ENCODE results near the gene RCOR2.
"Not testable (repeated sequence)": the region's sequence is repeated elsewhere in the genome, so short reads cannot be mapped to it uniquely, and the experiment has no call there.

RCOR2 gene

DNA sequence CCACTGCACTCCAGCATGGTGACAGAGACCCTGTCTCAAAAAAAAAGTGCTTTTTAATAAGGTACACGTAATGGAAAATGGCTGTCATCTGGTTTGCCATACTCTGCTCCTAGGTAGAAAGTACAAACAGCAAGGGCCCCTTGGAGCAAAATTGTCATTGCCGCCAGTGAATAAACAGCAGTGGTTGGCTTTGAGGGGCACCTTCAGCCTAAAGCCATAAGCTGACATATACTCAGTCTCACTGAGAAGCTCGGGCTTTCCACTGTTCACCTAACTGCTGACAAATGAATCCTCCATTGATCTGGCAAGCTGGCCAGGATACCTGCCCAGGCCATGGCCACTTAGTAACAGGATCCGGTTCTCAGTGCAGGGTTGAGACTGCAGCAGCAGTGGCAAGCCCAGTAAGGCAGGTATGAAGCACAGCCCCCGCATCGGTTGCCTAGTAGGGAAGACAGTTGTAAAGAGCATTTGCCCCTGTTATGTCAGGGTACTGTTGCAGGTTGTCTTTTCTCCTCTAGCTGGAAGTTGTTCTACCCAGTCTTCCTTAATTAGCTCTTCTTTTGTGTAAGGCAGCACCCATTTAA lies 39.2 kb downstream of the RCOR2 start:
- no peak for DNase-seq (ENCODE audit: low spot score)

DNA sequence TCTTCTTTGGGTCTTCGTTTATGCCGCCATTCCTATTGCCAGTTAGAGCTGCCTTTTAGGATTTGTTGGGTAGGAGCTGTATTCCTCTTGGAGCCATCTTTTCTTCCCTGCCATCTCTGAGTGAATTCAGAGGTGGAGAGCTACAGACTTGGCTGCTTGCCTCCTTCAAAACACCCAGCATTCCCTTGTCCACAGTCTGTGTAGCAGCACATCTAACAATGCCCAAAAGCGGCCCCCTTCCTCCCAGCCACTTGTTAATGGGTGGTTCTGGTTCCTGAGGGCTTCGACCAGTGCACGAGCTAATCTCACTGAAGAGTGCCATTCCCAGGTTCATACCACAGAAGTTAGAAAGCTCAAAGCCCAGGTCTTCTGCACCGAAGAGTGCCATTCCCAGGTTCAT lies 40.3 kb downstream of the RCOR2 start:
- DNase-seq (ENCODE audit: low spot score) = no peak

DNA sequence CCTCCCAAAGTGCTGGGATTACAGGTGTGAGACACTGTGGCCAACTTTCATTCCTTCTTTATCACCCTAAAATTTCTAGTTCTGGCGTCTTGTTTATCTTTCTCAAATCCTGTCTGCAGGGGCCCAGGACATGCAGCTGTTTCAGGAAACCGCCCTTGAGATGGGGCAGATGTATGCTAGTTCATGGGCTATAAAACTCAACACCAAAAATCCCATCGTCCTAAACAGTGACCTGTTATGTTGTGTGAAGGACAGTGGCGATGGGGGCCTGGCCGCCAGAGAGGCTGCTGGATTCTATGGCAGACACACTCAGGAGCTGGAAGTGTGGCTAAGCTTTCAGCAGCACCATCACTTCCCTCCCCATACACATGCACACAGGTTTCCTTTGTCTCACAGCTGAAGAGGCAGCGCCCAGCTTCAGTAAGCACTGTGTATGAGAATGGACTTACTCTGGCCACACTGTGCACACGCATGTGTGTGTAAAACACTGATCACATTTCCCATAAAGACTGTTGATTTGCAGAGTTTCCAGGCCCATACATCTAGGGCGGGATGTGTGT lies 41.4 kb downstream of the RCOR2 start:
- DNase-seq (ENCODE audit: low spot score) = no peak

DNA sequence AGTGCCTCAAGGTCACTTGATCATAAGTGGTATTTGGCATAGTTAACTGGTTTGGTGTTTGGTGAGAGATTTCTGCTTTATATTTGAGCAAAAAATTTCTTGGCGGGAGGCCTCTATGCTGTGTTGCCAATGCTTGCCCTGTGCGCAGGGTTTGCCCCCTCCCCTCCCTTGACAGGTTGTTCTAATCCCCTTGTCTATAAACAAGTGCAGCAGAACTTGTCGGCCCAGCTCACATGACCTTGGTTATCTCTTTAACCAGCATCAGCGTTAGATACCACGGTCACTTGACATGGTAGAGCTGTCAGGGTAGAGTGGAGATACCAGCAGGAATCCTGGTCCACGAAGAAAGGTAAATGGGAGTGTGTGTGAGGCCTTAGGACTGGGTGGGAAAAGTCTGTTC lies 42.5 kb downstream of the RCOR2 start:
- no peak for DNase-seq (ENCODE audit: low spot score)

DNA sequence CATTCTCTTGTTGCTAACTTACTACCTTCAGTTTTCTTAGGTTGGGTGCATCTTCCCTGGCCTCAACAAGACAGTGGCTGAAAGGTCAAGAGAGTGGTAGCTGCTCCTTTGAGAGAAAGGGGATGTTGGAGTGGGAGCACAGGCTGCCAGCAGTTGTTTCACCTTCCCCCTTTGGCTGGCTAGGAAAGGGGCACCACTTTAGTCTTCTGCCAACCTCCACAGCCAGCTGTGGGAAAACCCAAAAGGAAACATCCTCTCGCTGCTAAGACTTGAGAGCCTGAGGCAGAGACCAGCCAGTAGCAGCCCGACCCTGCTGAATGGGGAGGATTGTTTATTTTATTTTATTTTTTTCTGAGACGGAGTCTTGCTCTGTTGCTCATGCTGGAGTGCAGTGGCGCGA lies 43.7 kb downstream of the RCOR2 start:
- no peak for DNase-seq (ENCODE audit: low spot score)

DNA sequence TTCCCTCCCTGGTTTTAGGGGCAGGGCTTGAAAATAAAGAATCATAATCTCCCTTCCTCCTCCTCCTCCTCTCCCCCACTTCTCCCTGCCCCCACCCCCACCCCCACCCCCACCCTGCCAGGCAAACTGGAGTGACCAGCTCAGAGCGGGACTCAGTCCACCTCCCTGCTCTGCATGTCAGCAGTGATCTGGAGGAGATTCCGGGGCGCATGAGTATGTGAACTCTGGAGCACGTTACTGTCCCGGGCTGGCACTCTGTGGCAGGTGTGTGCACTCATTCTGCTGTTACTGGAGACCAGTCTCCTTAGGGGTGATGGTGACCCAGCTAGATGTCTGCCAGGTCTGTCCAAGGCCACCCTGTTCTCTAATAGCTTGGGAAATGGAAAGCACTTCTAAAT lies 44.2 kb downstream of the RCOR2 start:
- DNase-seq (ENCODE audit: low spot score) = no peak

DNA sequence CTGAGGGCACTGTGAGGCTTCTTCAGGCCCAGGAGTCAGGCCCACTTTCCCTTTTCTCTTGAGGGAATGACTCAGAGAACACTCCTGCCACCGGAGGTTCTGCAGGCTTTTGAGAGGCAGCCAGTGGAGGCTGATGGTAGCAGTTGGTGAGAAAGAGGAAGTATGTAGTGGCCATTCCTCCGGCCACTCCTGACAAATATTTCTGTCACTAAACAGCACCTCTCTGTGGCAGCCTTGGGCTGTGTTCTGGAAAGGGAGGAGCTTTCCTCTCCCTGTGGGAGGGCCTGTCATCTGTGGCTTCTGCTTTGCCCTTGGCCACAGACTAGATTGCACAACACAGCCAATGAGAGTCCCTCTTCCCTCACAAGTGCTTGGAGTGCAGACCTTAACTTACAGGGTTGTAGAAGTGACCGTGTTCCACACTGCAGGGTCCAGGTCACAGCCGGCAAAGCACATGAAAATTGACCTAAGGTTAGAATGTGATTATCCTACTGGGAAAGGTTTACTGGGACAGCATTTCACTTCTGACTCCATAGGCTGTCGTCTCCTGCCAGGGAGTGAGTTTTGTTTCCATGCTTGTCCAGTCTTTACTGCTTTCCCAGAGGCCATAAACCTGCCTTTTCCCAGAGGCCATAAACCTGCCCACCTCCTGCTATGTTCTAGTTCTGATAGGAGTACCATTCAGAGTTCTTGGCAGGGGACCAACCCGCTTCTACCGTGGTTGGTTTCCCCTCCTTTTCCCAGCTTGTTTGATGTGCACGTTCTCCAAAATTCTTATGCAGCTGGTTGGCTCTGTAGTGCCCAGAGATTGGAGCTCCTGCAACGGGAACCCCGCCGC lies 44.8 kb downstream of the RCOR2 start:
- DNase-seq (ENCODE audit: low spot score) = peak; percentile 97

DNA sequence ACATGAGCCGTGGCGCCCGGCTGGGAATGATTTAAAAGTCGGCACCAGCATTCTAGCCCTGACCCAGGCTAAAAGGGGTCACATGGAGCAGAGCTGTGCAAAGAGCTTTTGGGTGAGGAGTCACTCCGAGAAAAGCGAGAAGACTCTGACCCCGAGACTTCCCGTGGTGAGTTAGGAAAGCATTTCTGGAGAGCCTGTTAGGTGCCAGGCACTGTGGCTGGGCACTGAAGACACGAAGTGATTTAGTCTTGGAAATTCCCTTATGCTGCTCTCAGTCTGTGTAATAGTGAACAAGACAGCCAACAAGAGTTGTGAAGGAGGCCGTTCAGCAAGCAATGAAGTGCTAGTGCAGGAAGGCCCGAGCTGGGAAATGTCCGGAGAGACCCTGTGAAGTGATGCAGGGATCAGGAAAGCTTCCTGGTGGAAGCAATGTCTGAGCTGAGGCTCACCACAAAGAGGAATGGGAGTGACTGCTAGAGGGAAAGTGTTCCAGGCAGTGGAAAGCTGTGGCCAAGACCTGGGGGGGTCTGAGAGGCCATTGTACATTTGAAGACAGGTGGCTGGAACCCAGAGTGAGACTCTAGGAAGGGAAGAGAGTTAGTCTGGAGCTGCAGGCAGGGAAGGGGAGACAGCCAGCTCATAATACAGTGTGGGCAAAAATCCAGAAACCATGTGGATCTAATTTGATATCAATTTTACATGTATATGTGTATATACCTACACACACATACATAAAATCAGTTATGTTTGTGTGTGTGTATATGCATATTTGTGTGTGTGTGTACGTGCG lies 46.4 kb downstream of the RCOR2 start:
- peak; percentile 64 for DNase-seq (ENCODE audit: low spot score)

DNA sequence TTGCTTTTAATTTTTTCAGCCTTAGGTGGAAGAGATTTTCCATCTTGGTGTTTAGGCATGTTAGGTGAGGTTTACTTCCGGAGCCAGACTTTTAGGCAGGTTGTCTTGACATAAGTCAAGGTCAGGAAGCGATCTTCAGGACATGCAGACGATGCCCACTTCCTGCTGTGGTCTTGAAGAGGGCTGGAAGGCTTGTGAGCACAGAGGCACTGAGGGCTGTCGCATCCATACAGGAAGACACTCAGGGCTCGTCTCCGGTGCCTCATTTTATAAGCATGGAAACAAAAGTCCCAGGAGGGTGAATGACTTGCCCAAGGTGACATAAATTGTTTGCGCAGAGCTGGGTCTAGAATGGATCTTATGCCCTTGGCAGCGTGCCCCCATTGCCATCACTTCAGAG lies 47.3 kb downstream of the RCOR2 start:
- no peak for DNase-seq (ENCODE audit: low spot score)

DNA sequence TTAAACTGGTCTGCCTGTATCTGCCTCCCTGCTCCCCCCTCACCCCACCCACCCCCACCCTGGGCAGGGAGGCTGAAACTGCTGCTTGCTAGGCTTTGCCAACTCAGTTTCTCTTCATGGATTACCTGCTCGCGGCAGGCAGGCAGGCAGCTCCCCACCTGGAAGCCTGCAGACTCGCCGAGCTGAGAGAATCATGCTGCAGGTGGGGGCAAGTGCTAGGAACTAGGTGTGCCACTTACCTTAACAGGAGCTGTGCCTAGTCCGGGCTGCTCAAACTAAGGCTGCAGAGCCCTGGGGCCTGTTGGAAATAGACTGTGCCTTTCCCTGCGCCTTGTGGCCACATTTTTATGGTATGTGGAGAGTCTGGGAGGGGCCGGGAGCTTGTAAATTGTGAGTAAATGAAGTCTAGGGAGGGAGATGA lies 47.8 kb downstream of the RCOR2 start:
- DNase-seq (ENCODE audit: low spot score) = no peak

DNA sequence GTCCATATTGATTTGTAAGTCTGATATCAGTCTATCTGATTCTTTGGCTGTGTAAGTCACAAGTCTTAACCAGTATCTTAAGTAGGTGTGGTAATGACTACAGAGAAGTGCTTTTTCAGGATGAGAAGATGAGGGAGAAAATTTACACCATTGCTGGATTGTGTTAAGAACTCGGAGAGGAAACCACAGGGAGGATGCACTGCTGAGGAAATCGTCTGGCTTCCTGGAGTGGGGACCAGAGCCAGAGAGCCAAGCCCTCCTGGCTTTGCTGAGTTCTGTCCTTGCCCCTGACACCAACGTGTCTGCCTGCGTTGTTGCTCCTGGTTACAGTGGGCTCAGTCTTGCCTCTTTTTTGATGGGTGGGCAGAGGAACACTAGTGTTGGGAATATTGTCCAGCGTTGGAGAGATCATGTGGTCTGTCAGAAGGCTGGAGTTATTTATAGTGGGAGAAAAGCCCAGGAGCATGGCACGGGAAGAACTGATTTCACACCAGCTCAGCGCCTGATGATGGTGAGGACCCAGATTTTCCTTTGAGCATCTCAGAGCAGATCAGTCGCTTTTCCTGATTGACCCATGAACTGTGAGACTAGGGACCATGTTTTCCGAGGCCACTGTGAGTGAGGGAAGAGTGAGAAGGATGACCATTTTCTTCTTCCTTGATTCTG lies 48.4 kb downstream of the RCOR2 start:
- DNase-seq (ENCODE audit: low spot score) = no peak

DNA sequence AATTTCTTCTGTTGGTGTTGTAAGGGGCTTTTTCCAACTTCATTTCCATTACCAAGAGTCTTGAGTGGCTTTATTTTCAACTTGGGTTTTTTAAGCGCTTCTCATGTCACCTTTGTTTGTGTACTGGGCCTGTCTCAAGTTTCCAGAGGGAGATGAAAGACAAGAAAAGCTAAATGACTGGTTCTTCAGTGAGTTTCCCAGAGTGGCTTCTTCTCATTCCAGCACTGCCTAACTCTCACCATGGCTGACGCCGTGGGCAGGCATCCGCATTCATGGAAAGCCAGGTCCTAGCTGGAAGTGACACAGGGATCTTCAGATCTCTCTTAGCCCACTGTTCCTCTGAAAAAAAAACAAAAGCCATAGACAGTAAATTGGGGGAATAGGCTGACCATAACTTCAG lies 49.5 kb downstream of the RCOR2 start:
- DNase-seq (ENCODE audit: low spot score) = no peak

DNA sequence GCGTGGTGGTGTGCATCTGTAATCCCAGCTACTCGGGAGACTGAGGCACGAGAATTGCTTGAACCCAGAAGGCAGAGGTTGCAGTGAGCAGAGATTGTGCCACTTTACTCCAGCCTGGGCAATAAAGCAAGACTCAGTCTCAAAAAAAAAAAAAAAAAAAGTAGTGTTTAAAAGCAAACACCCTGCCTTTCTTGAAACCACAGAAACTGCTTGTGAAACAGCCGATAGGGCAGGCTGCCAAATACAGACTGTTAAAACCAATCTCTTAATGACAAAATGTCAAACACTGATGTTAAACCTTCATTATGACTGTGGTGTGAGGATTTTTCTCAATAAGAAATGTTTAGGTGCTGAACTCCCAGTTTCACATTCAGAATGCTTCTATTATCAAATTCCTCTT lies 50.8 kb downstream of the RCOR2 start:
- DNase-seq (ENCODE audit: low spot score) = no peak

DNA sequence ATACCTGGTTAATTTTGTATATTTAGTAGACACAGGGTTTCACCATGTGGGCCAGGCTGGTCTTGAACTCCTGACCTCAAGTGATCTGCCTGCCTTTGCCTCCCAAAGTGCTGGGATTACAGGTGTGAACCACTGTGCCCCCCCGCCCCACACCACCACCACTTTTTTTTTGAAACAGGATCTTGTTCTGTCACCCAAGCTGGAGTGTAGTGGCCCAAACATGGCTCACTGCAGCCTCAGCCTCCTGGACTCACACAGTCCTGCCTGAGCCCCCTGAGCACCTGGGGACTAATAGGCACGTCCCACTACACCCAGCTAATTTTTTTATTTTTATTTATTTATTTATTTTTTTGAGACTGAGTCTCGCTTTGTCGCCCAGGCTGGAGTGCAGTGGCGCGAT lies 53.3 kb downstream of the RCOR2 start:
- DNase-seq (ENCODE audit: low spot score) = not testable (repeated sequence)

DNA sequence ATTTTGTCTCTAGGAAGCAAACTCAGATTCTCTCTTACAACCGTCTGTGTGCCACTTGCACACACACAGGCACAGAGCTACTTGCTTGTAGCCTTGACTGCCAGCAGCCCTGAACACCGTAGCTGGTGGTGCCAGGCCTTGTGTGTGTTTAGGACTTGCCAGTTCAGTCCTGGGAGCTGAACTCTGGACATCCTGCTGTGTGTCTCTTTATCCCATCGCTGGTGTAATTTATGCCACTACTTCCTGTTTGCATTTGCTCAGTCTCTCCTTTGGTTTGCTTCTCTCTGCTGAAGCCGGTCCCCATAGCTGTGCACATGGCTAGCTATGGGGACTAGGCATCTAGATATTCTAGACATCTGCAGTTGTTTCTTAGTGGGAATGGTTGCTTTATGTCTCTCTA lies 54.0 kb downstream of the RCOR2 start:
- no peak for DNase-seq (ENCODE audit: low spot score)

All from kidney tubule cell (primary cell).